Stimulated activated effector memory CD8-positive, alpha-beta T cell treated with anti-CD3 and anti-CD28 coated beads, Interleukin-12 subunit alpha, Interleukin-12 subunit beta, amount 100 ng/mL, for 72 hours (primary cell): ENCODE measurements around the gene SIK2.
A peak's percentile ranks its signal among the peaks of the same experiment; 100 is the strongest.
"Not testable (repeated sequence)": the region's sequence is repeated elsewhere in the genome, so short reads cannot be mapped to it uniquely, and the experiment has no call there.

ENCODE experiments used
- ATAC-seq: fragments of 150-1000 bp; cut with Tn5 transposase; 2 replicates; pipeline ENCODE4 v1.10.0; 2021
- DNase-seq, 2 donors: peaks; one replicate each; pipeline ENCODE4 v3.0.0; 2021 to 2022; ENCODE audit warnings: low spot score in 2 of 2
- H3K27ac Mint-ChIP-seq: one replicate; pipeline ENCODE4 v1.8.0; 2022; ENCODE audit warnings: mild to moderate bottlenecking, mixed read lengths
- H3K36me3 Mint-ChIP-seq: one replicate; pipeline ENCODE4 v1.8.0; 2022; ENCODE audit warnings: mild to moderate bottlenecking, mixed read lengths
- H3K4me1 Mint-ChIP-seq: one replicate; pipeline ENCODE4 v1.8.0; 2022; ENCODE audit warnings: mixed read lengths
- H3K4me3 Mint-ChIP-seq: one replicate; pipeline ENCODE4 v1.8.0; 2022; ENCODE audit warnings: mild to moderate bottlenecking, mixed read lengths
- H3K9me3 Mint-ChIP-seq: one replicate; pipeline ENCODE4 v1.8.0; 2022; ENCODE audit warnings: mixed read lengths

The SIK2 gene

DNA sequence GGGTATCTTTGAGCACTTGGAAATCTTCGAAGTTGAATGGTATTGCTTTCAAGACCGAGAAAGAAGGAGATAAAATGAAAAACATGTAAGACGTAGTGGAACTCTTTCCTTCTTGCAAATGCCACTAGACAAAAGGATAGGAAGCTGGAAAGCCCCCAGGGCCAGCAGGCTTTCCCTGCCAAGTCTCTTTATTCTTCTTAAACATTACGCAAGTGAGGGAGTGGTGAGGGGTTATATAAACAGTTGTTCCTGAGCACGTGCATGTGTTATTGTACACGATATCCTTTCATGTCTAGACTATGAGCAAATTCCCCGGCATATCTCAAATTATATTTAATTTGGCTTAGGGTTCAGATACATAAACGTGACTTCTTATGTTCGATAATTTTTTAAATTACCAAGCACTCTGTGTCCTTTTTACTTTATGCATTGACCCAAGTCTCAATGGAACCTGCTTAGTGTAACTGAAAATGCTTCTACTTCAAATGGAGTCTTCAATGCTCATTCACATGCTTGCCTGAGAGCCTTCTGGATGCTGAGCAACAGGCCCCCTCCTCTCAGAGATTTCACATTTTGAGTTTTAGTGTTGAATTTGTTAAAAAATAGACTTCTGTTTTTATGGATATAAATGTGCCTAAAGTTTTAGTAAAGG, 104.9 kb downstream of the SIK2 start:
- H3K4me1 Mint-ChIP-seq, result no peaks in the 10 kb centered on the region
- no peak overlapping the region for H3K4me3 Mint-ChIP-seq
- peaks cover 67% of the 10 kb centered on the region for H3K36me3 Mint-ChIP-seq
- ATAC-seq, result no peak
- DNase-seq, result no peak
- H3K27ac Mint-ChIP-seq, result no peak overlapping the region
- no peaks in the 10 kb centered on the region for H3K9me3 Mint-ChIP-seq

DNA sequence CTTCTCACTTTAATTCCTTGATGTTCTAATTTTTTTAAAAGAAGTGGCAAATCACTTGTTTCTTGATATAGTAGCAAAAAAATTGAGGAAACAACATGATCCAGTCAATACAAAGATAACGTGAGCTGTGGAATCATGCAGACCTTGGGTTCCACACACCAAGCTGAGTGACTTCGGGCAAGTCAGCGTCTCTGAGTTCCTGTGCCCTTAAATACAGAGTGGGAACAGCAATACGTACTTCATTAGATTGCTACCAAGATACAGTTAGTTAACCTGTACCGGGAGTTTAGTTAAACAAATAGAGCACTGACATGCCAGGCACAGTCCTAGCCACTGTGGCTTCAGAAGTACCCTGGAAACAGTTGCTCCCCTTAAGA, 105.4 kb downstream of the SIK2 start:
- Mint-ChIP-seq H3K27ac (no peak overlapping the region), H3K36me3 (peaks cover 72% of the 10 kb centered on the region), H3K4me3 (no peak overlapping the region), H3K4me1 (no peaks in the 10 kb centered on the region), H3K9me3 (no peaks in the 10 kb centered on the region)
- DNase-seq (no peak), ATAC-seq (no peak)

DNA sequence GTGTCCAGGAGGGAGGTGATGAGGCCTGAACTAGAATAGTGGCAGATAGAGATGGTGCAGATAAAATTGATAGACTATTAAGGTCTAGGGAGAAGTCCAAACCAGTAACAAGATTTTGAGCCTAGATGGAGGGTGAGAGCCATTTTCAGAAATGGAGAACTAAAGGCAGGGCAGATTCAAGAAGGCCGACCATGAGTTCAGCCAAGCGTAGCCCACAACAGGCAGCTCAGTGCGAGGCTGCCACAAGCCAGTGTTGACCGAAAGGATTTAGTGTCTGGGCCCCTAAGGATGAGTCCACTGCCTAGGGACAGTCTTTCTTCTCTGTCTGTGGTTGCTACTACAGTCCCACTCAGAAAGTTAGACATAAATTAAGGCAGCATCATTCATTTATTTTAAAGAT, 112.3 kb downstream of the SIK2 start:
- peaks cover 7% of the 10 kb centered on the region for H3K4me1 Mint-ChIP-seq
- ATAC-seq (no peak), DNase-seq (no peak)
- H3K27ac Mint-ChIP-seq, result no peak overlapping the region
- no peaks in the 10 kb centered on the region for H3K9me3 Mint-ChIP-seq
- H3K36me3 Mint-ChIP-seq, result peaks cover 64% of the 10 kb centered on the region
- no peak overlapping the region for H3K4me3 Mint-ChIP-seq

DNA sequence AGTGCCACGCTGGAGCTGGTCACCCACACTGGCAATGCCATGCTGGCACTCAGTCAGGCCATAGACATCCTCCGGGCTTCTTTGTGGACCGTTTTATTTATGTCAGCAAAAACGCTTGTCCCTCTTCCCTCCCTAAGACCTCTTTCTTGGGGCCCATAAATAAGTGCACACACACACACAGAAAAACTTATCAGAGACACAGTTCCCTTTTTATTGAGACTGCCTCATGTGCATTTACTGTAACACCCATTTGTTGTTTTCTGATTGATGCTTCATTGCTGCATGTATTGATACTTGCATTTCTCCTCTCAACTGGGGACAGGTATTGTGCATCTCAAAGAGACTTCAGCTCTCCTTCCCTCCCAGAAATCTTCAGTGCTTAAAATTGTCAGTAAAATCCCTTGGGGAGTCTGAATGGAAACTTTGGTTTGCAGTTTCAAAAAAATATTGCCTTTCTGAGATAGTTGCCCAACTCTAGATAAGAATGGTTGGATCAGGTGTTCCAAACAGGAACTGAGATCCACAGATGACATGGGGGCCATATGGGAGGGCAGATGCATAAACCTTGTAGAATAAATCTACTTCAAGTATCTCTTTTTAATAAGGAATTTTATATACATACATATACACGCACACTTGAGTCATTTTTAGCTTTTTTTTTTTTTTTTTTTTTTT, 113.0 kb downstream of the SIK2 start:
- Mint-ChIP-seq H3K9me3 (no peaks in the 10 kb centered on the region), H3K4me3 (no peak overlapping the region), H3K4me1 (peaks cover 7% of the 10 kb centered on the region), H3K27ac (no peak overlapping the region), H3K36me3 (peaks cover 66% of the 10 kb centered on the region)
- ATAC-seq (no peak), DNase-seq (no peak)

DNA sequence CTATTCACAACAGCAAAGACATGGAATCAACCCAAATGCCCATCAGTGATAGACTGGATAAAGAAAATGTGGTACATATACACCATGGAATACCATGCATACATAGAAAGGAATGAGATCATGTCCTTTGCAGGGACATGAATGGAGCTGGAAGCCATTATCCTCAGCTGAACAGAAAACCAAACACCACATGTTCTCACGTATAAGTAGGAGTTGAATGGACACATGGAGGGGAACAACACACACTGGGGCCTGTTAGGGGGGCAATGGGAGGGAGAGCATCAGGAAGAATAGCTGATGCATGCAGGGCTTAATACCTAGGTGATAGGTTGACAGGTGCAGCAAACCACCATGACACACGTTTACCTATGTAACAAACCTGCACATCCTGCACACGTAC, 115.4 kb downstream of the SIK2 start:
- H3K9me3 Mint-ChIP-seq, H3K4me3 Mint-ChIP-seq, DNase-seq, H3K4me1 Mint-ChIP-seq, H3K27ac Mint-ChIP-seq, ATAC-seq: not testable (repeated sequence)
- H3K36me3 Mint-ChIP-seq, result peaks cover 73% of the 10 kb centered on the region

DNA sequence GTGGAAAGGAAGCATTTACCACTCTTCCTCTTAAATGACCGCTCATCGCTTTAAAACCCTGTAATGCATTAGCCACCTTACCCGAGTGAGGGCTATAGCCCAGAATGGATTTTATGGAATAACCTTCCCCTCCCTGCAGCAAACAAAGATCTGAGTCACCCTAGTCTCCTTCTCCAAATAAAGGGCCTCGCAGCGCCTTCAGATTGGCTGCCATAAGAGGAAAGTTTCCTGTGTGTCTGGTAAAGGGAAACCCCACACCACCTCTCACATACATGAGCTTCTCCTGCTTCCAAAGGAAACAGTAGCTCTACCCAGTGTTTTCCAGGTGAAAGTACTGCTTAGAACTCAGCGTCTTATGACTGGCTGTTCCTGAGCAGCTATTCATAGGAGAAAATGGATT, 116.2 kb downstream of the SIK2 start:
- no peak for ATAC-seq
- Mint-ChIP-seq H3K4me3 (no peak overlapping the region), H3K9me3 (no peaks in the 10 kb centered on the region), H3K4me1 (peaks cover 7% of the 10 kb centered on the region), H3K27ac (no peak overlapping the region), H3K36me3 (peaks cover 73% of the 10 kb centered on the region)
- no peak for DNase-seq

- Mint-ChIP-seq H3K9me3 (no peaks in the 10 kb centered on the region), H3K4me1 (peaks cover 6% of the 10 kb centered on the region), H3K36me3 (peaks cover 73% of the 10 kb centered on the region), H3K4me3 (no peak overlapping the region), H3K27ac (no peak overlapping the region)
- DNase-seq, result no peak
- ATAC-seq, result no peak
These were observed 116.6 kb downstream of the SIK2 start for GRCh38 chr11:111718859-111719258.

DNA sequence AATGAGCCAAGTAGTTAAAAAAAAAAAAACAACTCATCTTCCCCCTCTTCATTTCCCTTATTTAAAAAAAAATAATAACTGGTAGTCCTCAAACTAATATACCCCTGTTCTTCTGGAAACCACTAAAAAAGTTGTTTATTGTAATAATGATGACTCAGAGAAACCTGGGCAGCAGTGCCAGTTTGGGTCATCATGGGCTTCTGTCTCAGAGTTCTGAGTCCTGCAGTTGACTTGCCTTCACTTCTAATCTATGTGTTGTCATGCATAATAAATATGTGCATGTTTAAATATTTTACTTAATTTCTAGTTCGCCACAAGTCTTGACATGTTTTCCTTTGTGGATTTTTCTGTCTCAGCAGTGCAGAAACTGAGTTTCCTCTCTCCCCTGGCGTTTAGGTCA, 117.1 kb downstream of the SIK2 start:
- H3K36me3 Mint-ChIP-seq, result peaks cover 74% of the 10 kb centered on the region
- H3K4me1 Mint-ChIP-seq, result peaks cover under 1% of the 10 kb centered on the region
- no peak for DNase-seq
- no peak overlapping the region for H3K27ac Mint-ChIP-seq
- no peak for ATAC-seq
- H3K9me3 Mint-ChIP-seq, result no peaks in the 10 kb centered on the region
- no peak overlapping the region for H3K4me3 Mint-ChIP-seq

DNA sequence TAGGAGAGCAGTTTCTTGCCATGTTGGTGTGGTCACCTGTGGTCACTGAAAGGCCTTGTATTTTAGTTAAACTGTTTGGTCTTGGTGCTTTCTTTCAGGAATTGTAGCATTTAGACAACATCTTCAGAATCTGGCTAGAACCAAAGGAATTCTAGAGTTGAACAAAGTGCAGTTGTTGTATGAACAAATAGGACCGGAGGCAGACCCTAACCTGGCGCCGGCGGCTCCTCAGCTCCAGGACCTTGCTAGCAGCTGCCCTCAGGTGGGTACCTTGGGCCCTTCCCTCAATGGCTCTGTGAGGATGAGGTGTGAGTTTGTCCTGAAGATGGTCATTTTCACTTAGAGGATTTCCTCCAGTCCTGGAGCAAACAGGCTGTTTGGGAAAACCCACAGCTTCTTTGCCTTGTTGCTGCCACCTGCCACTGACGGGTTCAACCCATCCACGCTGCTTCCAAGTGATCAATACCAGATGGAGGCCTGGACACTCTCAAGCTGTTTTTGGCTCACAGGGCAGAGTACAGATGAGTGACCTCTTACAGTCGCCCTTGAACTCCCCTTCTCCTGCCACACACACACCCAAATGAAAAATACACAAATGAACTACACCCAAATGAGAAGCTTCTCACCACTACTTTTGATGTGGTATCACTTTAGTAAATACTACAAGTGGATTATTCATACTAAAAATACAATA, 118.7 kb downstream of the SIK2 start:
- DNase-seq, result no peak
- no peak overlapping the region for H3K27ac Mint-ChIP-seq
- H3K4me1 Mint-ChIP-seq, result no peaks in the 10 kb centered on the region
- peaks cover 85% of the 10 kb centered on the region for H3K36me3 Mint-ChIP-seq
- H3K9me3 Mint-ChIP-seq, result no peaks in the 10 kb centered on the region
- H3K4me3 Mint-ChIP-seq, result no peak overlapping the region
- ATAC-seq, result no peak

GRCh38 chr11:111722501-111722900, 120.3 kb downstream of the SIK2 start:
- Mint-ChIP-seq H3K36me3 (peaks cover 81% of the 10 kb centered on the region), H3K4me3 (no peak overlapping the region), H3K4me1 (no peaks in the 10 kb centered on the region), H3K27ac (no peak overlapping the region), H3K9me3 (no peaks in the 10 kb centered on the region)
- no peak for ATAC-seq
- DNase-seq, result no peak

DNA sequence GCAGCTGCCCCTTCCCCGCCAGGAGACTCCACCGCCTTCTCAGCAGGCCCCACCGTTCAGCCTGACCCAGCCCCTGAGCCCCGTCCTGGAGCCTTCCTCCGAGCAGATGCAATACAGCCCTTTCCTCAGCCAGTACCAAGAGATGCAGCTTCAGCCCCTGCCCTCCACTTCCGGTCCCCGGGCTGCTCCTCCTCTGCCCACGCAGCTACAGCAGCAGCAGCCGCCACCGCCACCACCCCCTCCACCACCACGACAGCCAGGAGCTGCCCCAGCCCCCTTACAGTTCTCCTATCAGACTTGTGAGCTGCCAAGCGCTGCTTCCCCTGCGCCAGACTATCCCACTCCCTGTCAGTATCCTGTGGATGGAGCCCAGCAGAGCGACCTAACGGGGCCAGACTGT, 121.3 kb downstream of the SIK2 start:
- H3K36me3 Mint-ChIP-seq, result peaks cover 78% of the 10 kb centered on the region
- no peaks in the 10 kb centered on the region for H3K9me3 Mint-ChIP-seq
- no peak for ATAC-seq
- no peak for DNase-seq
- H3K27ac Mint-ChIP-seq, result no peak overlapping the region
- no peak overlapping the region for H3K4me3 Mint-ChIP-seq
- no peaks in the 10 kb centered on the region for H3K4me1 Mint-ChIP-seq

GRCh38 chr11:111724615-111725129, 122.4 kb downstream of the SIK2 start:
- ATAC-seq (no peak), DNase-seq (no peak)
- no peaks in the 10 kb centered on the region for H3K9me3 Mint-ChIP-seq
- no peak overlapping the region for H3K27ac Mint-ChIP-seq
- no peak overlapping the region for H3K4me3 Mint-ChIP-seq
- H3K36me3 Mint-ChIP-seq, result peaks cover 82% of the 10 kb centered on the region
- H3K4me1 Mint-ChIP-seq, result no peaks in the 10 kb centered on the region

DNA sequence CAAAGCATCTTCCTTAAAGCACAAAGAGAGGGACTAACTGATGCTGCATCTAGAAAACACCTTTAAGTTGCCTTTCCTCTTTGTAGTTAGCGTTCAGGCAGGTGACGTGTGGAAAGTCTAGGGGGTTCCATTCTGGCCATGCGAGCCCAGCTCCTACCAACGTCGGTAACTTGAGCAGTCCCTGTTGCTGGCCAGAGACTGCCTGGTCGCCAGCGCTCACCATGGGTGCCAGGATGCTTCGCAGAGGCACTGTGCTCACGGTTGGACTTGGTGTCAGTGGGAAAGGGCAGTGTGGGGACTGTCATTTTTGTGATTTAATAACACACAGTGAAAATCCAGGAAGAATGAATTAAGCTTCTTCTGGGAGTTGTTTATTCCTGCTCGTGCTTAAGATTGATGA, 123.4 kb downstream of the SIK2 start:
- DNase-seq (no peak), ATAC-seq (no peak)
- Mint-ChIP-seq H3K4me3 (no peak overlapping the region), H3K27ac (no peak overlapping the region), H3K4me1 (no peaks in the 10 kb centered on the region), H3K36me3 (peaks cover 79% of the 10 kb centered on the region), H3K9me3 (no peaks in the 10 kb centered on the region)

DNA sequence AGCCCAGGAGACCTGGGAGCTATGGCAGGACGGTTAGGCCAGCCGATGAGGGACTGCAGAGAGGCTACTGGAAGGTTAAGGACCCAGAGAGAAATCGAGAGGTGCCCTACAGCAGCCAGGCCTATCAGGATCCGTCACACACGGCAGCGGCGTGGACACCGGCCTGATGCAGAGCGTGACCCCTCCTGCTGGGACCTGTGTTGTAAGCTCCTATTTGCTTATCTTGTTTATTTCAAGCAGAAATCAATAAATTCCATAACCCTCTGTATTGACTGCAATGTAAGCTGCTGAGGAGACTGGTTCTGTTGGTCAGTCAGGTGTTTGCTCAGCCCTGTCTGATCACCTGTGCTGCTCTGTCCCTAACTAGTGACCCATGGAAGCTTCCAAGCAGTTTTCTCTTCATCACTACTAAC, 124.1 kb downstream of the SIK2 start:
- H3K36me3 Mint-ChIP-seq, result peaks cover 72% of the 10 kb centered on the region
- DNase-seq, result no peak
- H3K4me3 Mint-ChIP-seq, result no peak overlapping the region
- no peak for ATAC-seq
- H3K27ac Mint-ChIP-seq, result no peak overlapping the region
- H3K9me3 Mint-ChIP-seq, result no peaks in the 10 kb centered on the region
- no peaks in the 10 kb centered on the region for H3K4me1 Mint-ChIP-seq

GRCh38 chr11:111727431-111727830, 125.2 kb downstream of the SIK2 start:
- Mint-ChIP-seq H3K27ac (peak overlapping the region; percentile 14), H3K4me3 (no peak overlapping the region), H3K9me3 (no peaks in the 10 kb centered on the region), H3K36me3 (peaks cover 67% of the 10 kb centered on the region), H3K4me1 (no peaks in the 10 kb centered on the region)
- ATAC-seq (no peak), DNase-seq (no peak)
